Caco-2 (cell line): Measurements from ENCODE around the gene RANBP17. TPM values are rescaled to one million over a fixed set of nuclear protein-coding genes. Genes with fewer than 3 reads are reported as not detected.

Experiments used
- BruUV-seq: library from RNA; stranded (reverse); fragments of 400-500 nt; replicated peaks from 2 replicates; lab custom pipeline; 2021; lab: Mats Ljungman, UMichigan
- CTCF ChIA-PET: fragments of 300-600 bp; sonication (Branson Sonifier 250); formaldehyde crosslinking; loops from one replicate; lab custom pipeline; 2022; ENCODE audit warnings: antibody characterized with exemption; lab: Charles Lee
- POLR2A ChIA-PET: fragments of 300-600 bp; sonication (Branson Sonifier 250); formaldehyde crosslinking; loops from one replicate; lab custom pipeline; 2022; ENCODE audit warnings: antibody characterized with exemption; lab: Charles Lee
- DNase-seq, 2 experiments: peaks; one replicate each; pipeline versions ENCODE4 v3.0.0 to v3.0.0-alpha.2; 2020 to 2022
- H3K27me3 ChIP-seq: replicated peaks from 2 replicates; pipeline ENCODE4 v1.6.0; 2011; ENCODE audit warnings: low read length; ENCODE audit not compliant: control insufficient read depth, insufficient read depth
- H3K36me3 ChIP-seq: 2 replicates; pipeline ENCODE4 v1.5.1; 2011; ENCODE audit warnings: low read length; ENCODE audit not compliant: control insufficient read depth, insufficient read depth
- H3K4me1 ChIP-seq: fragments of 250-450 bp; sonication (Bioruptor Pico); 2 replicates; pipeline ENCODE4 v1.5.1; 2020; ENCODE audit warnings: mild to moderate bottlenecking
- H3K4me3 ChIP-seq: 2 replicates; pipeline ENCODE4 v1.5.1; 2011; ENCODE audit warnings: low read depth, mild to moderate bottlenecking, control low read depth, low read length
- H3K9me3 ChIP-seq: fragments of 250-450 bp; sonication (Bioruptor Pico); 2 replicates; pipeline ENCODE4 v1.5.1; 2020; ENCODE audit warnings: mild to moderate bottlenecking, moderate library complexity
- H3K27ac Mint-ChIP-seq: one replicate; pipeline ENCODE4 v1.8.0; 2022; ENCODE audit warnings: mixed read lengths; ENCODE audit not compliant: unreplicated experiment
- H3K27me3 Mint-ChIP-seq: one replicate; pipeline ENCODE4 v1.8.0; 2022; ENCODE audit warnings: mixed read lengths; ENCODE audit not compliant: insufficient read depth, unreplicated experiment
- H3K36me3 Mint-ChIP-seq: one replicate; pipeline ENCODE4 v1.8.0; 2022; ENCODE audit warnings: mild to moderate bottlenecking, mixed read lengths; ENCODE audit not compliant: insufficient read depth, unreplicated experiment
- H3K4me1 Mint-ChIP-seq: one replicate; pipeline ENCODE4 v1.8.0; 2022; ENCODE audit warnings: low read depth, mixed read lengths; ENCODE audit not compliant: unreplicated experiment
- H3K4me3 Mint-ChIP-seq: one replicate; pipeline ENCODE4 v1.8.0; 2022; ENCODE audit warnings: mild to moderate bottlenecking, moderate library complexity, mixed read lengths; ENCODE audit not compliant: unreplicated experiment
- H3K9me3 Mint-ChIP-seq: one replicate; pipeline ENCODE4 v1.8.0; 2022; ENCODE audit warnings: mixed read lengths; ENCODE audit not compliant: unreplicated experiment
- CTCF ChIP-seq, 2 experiments: fragments of 200-600 bp in 1 of 2; IDR thresholded peaks; 1 replicate in 1 of 2; 2 replicates in 1 of 2; pipeline versions ENCODE4 v1.5.1 to v1.8.0; 2011 to 2022; ENCODE audit warnings: antibody characterized with exemption in 1 of 2, control low read depth in 1 of 2, inconsistent platforms in 1 of 2, low read depth in 1 of 2, low read length in 1 of 2, mild to moderate bottlenecking in 1 of 2, moderate library complexity in 1 of 2; ENCODE audit not compliant: insufficient read depth in 1 of 2, severe bottlenecking in 1 of 2, unreplicated experiment in 1 of 2
- intact Hi-C: fragments of 100-400 bp; cut with micrococcal nuclease; formaldehyde crosslinking; loops from one replicate; pipeline ENCODE4 v1.10.0; 2022; ENCODE audit not compliant: unreplicated experiment
- total RNA-seq: library from RNA; stranded (reverse); gene quantifications from 2 replicates; pipeline ENCODE4 v1.2.3, GENCODE V29; 2022

Gene RANBP17
- total RNA-seq, 1 experiment from 2014 or later = 28.2 TPM

- Mint-ChIP-seq H3K4me3 (no peak overlapping the region), H3K9me3 (no peaks in the 10 kb centered on the region), H3K27ac (no peak overlapping the region), H3K27me3 (no peaks in the 10 kb centered on the region), H3K4me1 (no peaks in the 10 kb centered on the region), H3K36me3 (no peaks in the 10 kb centered on the region)
- Histone ChIP-seq H3K27me3 (no peaks in the 10 kb centered on the region), H3K4me1 (no peaks in the 10 kb centered on the region), H3K36me3 (no peaks in the 10 kb centered on the region), H3K4me3 (no peak overlapping the region), H3K9me3 (no peaks in the 10 kb centered on the region)
- no peak for DNase-seq
- POLR2A ChIA-PET = no interaction called here
- TF ChIP-seq CTCF (IDR thresholded peaks at IDR 0.05; ENCODE audit: insufficient read depth in 1 of 2, low read depth in 1 of 2, low read length in 1 of 2, severe bottlenecking in 1 of 2, unreplicated experiment in 1 of 2) = no peak
- BruUV-seq = no TSS peak
- CTCF ChIA-PET = interaction anchor here (1.2 kb wide), 1 partner anchor 19 kb away, joined by 4 read pairs; no protein-coding TSS in a partner anchor
- intact Hi-C loops = no loop called here
Observed at GRCh38 chr5:171226864-171227263, 365.0 kb downstream of the RANBP17 start.

- CTCF ChIA-PET = no interaction called here
- BruUV-seq = no TSS peak
- no peaks in the 10 kb centered on the region for H3K27me3 ChIP-seq
Observed at GRCh38 chr5:171236651-171237050, 374.8 kb downstream of the RANBP17 start.

GRCh38 chr5:171242521-171242920 is 380.7 kb downstream of the RANBP17 start:
- no peak overlapping the region for H3K27ac Mint-ChIP-seq
- no peaks in the 10 kb centered on the region for H3K4me1 Mint-ChIP-seq
- H3K36me3 Mint-ChIP-seq = peaks cover under 1% of the 10 kb centered on the region
- H3K9me3 Mint-ChIP-seq = peaks cover 2% of the 10 kb centered on the region
- no peaks in the 10 kb centered on the region for H3K9me3 ChIP-seq
- no peak for TF ChIP-seq CTCF (IDR thresholded peaks at IDR 0.05; ENCODE audit: insufficient read depth in 1 of 2, low read depth in 1 of 2, low read length in 1 of 2, severe bottlenecking in 1 of 2, unreplicated experiment in 1 of 2)
- H3K27me3 Mint-ChIP-seq = no peaks in the 10 kb centered on the region
- no TSS peak for BruUV-seq
- H3K4me3 Mint-ChIP-seq = no peak overlapping the region
- intact Hi-C loops = no loop called here
- H3K4me3 ChIP-seq = no peak overlapping the region
- no peaks in the 10 kb centered on the region for H3K27me3 ChIP-seq
- H3K36me3 ChIP-seq = no peaks in the 10 kb centered on the region
- no peaks in the 10 kb centered on the region for H3K4me1 ChIP-seq
- ChIA-PET CTCF (no interaction called here), POLR2A (no interaction called here)
- no peak for DNase-seq

More at GRCh38 chr5:171236651-171237050, 374.8 kb downstream of the RANBP17 start:
- no peaks in the 10 kb centered on the region for H3K36me3 ChIP-seq
- no peaks in the 10 kb centered on the region for H3K4me1 ChIP-seq
- TF ChIP-seq CTCF (IDR thresholded peaks at IDR 0.05; ENCODE audit: insufficient read depth in 1 of 2, low read depth in 1 of 2, low read length in 1 of 2, severe bottlenecking in 1 of 2, unreplicated experiment in 1 of 2) = no peak
- no peak overlapping the region for H3K27ac Mint-ChIP-seq
- intact Hi-C loops = no loop called here
- H3K36me3 Mint-ChIP-seq = no peaks in the 10 kb centered on the region
- DNase-seq = no peak
- H3K27me3 Mint-ChIP-seq = no peaks in the 10 kb centered on the region
- H3K4me3 ChIP-seq = no peak overlapping the region
- H3K4me1 Mint-ChIP-seq = no peaks in the 10 kb centered on the region
- no peak overlapping the region for H3K4me3 Mint-ChIP-seq
- POLR2A ChIA-PET = no interaction called here
- H3K9me3 ChIP-seq = no peaks in the 10 kb centered on the region
- no peaks in the 10 kb centered on the region for H3K9me3 Mint-ChIP-seq
